ENCODE measurements around the gene RILPL2.
A peak's percentile ranks its signal among the peaks of the same experiment; 100 is the strongest.
"Not testable (repeated sequence)": the region's sequence is repeated elsewhere in the genome, so short reads cannot be mapped to it uniquely, and the experiment has no call there.

The RILPL2 gene

DNA sequence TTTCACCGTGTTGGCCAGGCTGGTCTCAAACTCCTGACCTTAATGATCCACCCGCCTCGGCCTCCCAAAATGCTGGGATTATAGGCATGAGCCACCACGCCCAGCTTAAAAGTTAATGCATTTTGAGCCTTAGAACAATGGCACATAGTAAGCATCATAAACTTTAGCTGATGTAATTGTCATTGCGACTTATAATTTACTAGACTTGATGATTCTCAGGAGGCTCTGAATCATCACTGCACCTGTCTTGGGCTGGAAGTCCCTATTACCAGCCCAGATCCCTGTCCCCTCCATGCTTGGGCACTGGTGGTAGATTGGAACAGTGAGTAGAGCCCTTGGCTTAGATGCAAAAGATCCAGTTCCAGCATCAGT, 26.5 kb downstream of the RILPL2 start:
- in situ Hi-C loops (cut with HindIII; ENCODE audit: low pct_unique_long_range_greater_than_20kb, low sequenced_read_pairs), result no loop called here
- no peak for DNase-seq (ENCODE audit: low read depth in 1 of 2, low spot score in 1 of 2)
- TF ChIP-seq JUND (IDR thresholded peaks at IDR 0.05; ENCODE audit: low read depth), result 0 out of 2 replicates have a peak, but pooled peaks have one; percentile 1

DNA sequence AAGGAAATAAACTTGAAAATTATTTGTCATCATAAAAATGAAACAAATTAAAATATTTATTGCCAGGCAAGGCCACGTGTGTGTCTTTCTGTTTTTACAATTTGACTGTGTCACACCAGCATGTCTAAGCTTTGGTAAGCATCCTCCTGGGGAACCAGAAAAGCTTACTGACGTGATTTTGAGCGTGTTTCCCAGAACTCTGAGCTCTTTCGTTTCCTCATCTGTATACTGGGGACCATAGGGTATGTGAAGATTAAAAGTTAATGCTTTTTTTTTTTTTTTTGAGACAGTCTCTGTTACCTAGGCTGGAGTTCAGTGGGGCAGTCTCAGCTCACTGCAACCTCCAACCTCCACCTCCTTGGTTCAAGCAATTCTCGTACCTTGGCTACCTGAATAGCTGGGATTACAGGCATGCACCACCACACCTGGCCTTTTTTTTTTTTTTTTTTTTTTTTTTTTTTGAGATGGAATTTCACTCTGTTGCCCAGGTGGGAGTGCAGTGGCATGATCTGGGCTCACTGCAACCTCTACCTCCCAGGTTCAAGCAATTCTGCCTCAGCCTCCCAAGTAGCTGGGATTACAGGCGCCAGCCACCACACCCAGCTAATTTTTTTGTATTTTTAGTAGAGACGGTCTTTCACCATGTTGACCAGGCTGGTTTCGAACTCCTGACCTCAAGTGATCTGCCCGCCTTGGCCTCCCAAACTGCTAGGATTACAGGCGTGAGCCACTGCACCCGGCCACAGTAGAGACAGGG, 27.0 kb downstream of the RILPL2 start:
- in situ Hi-C loops (cut with HindIII; ENCODE audit: low pct_unique_long_range_greater_than_20kb, low sequenced_read_pairs), result not testable (repeated sequence)

DNA sequence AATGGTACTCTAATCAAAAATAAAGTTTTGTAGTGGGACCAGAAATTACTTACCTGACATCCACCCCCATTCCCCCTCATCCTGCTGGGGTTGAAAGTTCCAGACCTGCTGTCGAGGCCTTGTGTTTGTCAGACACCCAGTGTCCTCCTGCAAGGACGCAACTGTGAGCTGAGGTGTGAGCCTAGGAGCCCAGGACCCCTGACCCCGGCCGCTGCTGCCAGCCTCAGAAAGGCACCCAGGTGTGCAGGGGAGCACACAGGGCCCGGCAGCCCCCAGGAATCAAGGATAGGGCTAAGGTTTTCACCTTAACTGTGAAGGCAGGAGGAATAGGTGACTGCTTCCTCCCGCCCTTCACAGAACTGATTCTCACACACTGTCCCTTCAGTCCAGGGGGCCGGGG, 27.9 kb downstream of the RILPL2 start:
- DNase-seq (ENCODE audit: low read depth in 1 of 2, low spot score in 1 of 2), result not testable (repeated sequence)

More for the DNA sequence above, 27.0 kb downstream of the RILPL2 start:
- not testable (repeated sequence) for DNase-seq (ENCODE audit: low read depth in 1 of 2, low spot score in 1 of 2)

DNA sequence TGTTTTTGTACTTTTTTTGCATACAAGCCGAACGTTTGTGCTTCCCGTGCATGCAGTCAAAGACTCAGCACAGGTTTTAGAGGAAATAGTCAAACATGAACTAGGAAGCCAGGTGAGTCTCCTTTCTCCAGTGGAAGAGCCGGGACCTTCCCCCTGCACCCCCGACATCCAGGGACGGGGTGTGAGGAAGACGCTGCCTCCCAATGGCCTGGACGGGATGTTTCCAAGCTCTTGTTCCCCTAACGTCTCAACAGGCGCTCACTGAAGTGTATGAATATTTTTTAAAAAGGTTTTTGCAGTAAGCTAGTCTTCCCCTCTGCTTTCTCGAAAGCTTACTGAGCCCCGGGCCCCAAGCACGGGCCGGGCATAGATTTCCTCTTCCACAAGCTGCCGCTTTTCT, 28.6 kb downstream of the RILPL2 start:
- in situ Hi-C loops (cut with HindIII; ENCODE audit: low pct_unique_long_range_greater_than_20kb, low sequenced_read_pairs); DNase-seq (ENCODE audit: low read depth in 1 of 2, low spot score in 1 of 2): not testable (repeated sequence)

More for the DNA sequence above, 27.9 kb downstream of the RILPL2 start:
- in situ Hi-C loops (cut with HindIII; ENCODE audit: low pct_unique_long_range_greater_than_20kb, low sequenced_read_pairs), result not testable (repeated sequence)

GRCh38 chr12:123407269-123407668, 29.2 kb downstream of the RILPL2 start:
- in situ Hi-C loops (cut with HindIII; ENCODE audit: low pct_unique_long_range_greater_than_20kb, low sequenced_read_pairs); DNase-seq (ENCODE audit: low read depth in 1 of 2, low spot score in 1 of 2): not testable (repeated sequence)

DNA sequence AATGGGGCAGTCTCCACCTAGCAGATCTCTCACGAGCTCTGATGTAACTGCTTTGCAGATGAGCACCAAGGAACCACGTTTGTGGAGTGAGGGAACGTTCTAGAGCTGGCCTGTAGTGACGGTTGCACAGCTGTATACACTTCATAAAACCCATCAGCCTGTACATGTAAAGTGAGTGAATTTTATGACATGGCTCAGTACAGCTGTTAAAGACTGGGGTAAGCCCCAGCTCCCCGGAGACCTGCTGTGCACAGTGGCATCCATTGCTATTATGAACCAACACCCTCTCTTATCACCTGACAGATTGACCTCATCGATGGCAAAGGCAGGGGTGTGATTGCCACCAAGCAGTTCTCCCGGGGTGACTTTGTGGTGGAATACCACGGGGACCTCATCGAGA, 31.9 kb downstream of the RILPL2 start:
- DNase-seq (ENCODE audit: low read depth in 1 of 2, low spot score in 1 of 2), result no peak
- no peak for TF ChIP-seq JUND (IDR thresholded peaks at IDR 0.05; ENCODE audit: low read depth)
- in situ Hi-C loops (cut with HindIII; ENCODE audit: low pct_unique_long_range_greater_than_20kb, low sequenced_read_pairs), result no loop called here

DNA sequence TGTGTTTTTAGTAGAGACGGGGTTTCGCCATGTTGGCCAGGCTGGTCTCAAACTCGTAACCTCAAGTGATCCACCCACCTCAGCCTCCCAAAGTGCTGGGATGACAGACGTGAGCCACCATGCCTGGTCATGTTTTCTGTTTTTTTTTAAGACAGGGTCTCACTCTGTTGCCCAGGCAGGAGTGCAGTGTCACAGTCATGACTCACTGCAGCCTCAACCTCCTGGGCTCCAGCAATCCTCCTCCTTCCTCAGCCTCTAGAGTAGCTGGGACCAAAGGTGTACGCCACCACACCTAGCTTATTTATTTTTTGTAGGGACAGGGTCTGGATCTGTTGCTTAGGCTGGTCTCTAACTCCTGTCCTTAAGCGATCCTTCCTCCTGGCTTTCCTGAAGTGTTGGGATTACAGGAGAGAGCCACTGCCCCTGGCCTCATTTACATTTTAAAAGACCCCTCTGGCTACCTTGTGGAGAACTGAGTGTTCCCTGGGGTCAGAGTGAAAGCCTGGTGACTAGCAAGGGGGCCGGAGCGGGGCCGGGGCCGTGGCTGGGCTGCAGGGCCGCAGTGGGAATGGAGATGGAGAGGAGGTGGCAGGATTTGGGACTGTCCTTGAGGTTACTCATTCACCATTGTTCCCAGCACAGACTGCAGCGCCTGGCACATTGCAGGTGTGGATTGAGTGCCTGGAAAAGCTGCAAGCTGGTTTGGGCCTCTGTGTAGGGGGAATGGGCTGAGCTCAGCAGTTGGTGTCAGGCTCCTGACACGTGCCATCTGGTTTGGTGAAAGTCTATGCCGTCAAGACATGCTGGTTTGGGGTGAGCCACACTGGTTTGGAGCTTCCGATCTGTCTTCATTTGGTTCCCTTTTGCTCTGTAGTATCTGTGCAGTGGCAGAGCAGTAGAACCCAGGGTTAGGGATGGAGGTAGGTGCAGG, 34.5 kb downstream of the RILPL2 start:
- no peak for TF ChIP-seq JUND (IDR thresholded peaks at IDR 0.05; ENCODE audit: low read depth)
- no peak for DNase-seq (ENCODE audit: low read depth in 1 of 2, low spot score in 1 of 2)
- in situ Hi-C loops (cut with HindIII; ENCODE audit: low pct_unique_long_range_greater_than_20kb, low sequenced_read_pairs), result no loop called here

DNA sequence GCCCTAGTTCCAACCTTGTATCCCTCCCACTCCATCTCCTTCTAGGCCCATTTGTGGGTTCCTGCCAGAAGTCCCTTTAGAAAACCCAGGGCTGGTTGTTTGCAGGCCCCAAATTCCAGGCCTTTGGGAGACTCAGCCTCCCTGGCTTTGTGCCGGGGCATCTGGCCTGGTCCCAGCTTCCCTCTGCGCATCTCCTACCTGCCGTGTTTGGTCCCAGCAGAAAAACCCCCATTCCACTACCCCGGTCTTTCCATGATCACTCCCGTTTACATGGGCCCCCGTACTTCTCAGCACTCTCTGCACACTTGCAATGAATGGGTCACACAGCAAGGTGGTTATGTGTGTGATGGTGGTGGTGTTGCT, 37.2 kb downstream of the RILPL2 start:
- in situ Hi-C loops (cut with HindIII; ENCODE audit: low pct_unique_long_range_greater_than_20kb, low sequenced_read_pairs), result no loop called here
- TF ChIP-seq JUND (IDR thresholded peaks at IDR 0.05; ENCODE audit: low read depth), result no peak
- no peak for DNase-seq (ENCODE audit: low read depth in 1 of 2, low spot score in 1 of 2)

- no peak for DNase-seq (ENCODE audit: low read depth in 1 of 2, low spot score in 1 of 2)
- TF ChIP-seq JUND (IDR thresholded peaks at IDR 0.05; ENCODE audit: low read depth), result no peak
- in situ Hi-C loops (cut with HindIII; ENCODE audit: low pct_unique_long_range_greater_than_20kb, low sequenced_read_pairs), result no loop called here
These were observed 37.8 kb downstream of the RILPL2 start for GRCh38 chr12:123398550-123399254.

- no peak for DNase-seq (ENCODE audit: low read depth in 1 of 2, low spot score in 1 of 2)
- no peak for TF ChIP-seq JUND (IDR thresholded peaks at IDR 0.05; ENCODE audit: low read depth)
- in situ Hi-C loops (cut with HindIII; ENCODE audit: low pct_unique_long_range_greater_than_20kb, low sequenced_read_pairs), result no loop called here
These were observed 38.3 kb downstream of the RILPL2 start for GRCh38 chr12:123398177-123398549.

- in situ Hi-C loops (cut with HindIII; ENCODE audit: low pct_unique_long_range_greater_than_20kb, low sequenced_read_pairs), result no loop called here
- no peak for DNase-seq (ENCODE audit: low read depth in 1 of 2, low spot score in 1 of 2)
- no peak for TF ChIP-seq JUND (IDR thresholded peaks at IDR 0.05; ENCODE audit: low read depth)
These were observed 39.1 kb downstream of the RILPL2 start for GRCh38 chr12:123397400-123397799.

GRCh38 chr12:123396954-123397353, 39.5 kb downstream of the RILPL2 start:
- DNase-seq (ENCODE audit: low read depth in 1 of 2, low spot score in 1 of 2), result no peak
- no peak for TF ChIP-seq JUND (IDR thresholded peaks at IDR 0.05; ENCODE audit: low read depth)
- in situ Hi-C loops (cut with HindIII; ENCODE audit: low pct_unique_long_range_greater_than_20kb, low sequenced_read_pairs), result no loop called here

- no peak for DNase-seq (ENCODE audit: low read depth in 1 of 2, low spot score in 1 of 2)
- in situ Hi-C loops (cut with HindIII; ENCODE audit: low pct_unique_long_range_greater_than_20kb, low sequenced_read_pairs), result no loop called here
- no peak for TF ChIP-seq JUND (IDR thresholded peaks at IDR 0.05; ENCODE audit: low read depth)
These were observed 39.9 kb downstream of the RILPL2 start for GRCh38 chr12:123396543-123396942.
